Measurements from ENCODE around the gene RERE. TPM values are rescaled to one million over a fixed set of nuclear protein-coding genes. Genes with fewer than 3 reads are reported as not detected.

Gene RERE
- total RNA-seq, 1 experiment from 2014 or later, result 40.6 TPM

DNA sequence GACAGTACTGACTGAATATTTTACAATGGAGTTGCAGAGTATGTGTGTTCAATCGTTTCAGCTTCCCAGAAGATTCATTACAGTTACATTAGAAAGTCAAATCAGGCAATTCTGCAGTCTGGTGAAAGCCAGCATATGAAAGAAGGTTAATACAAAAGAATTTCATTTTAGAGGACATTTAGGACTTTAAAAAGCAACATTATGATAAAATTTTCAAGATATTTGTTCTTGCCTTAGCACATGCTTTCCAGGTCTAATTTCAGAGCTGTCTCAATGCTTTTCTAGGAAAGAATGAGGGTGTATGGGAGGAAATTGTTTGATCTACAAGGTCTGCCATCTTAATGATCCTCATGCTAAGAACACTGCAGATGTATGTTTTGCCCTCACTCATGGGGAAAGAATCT lies 63.2 kb downstream of the RERE start:
- H3K27ac ChIP-seq (ENCODE audit: low read depth, low read length), result no peak overlapping the region
- intact Hi-C loops (cut with micrococcal nuclease), result no loop called here
- ATAC-seq, result no peak
- H3K27me3 ChIP-seq (ENCODE audit: insufficient read depth, low read length), result no peaks in the 10 kb centered on the region
- H3K4me3 ChIP-seq (replicated peaks in 1 of 2; ENCODE audit: low read depth in 1 of 2, low read length in 2 of 2), result no peak overlapping the region
- H3K4me2 ChIP-seq (ENCODE audit: low read length), result no peak overlapping the region
- no peaks in the 10 kb centered on the region for H3K9me3 ChIP-seq (ENCODE audit: control insufficient read depth in 1 of 2, insufficient read depth in 1 of 2, low read depth in 1 of 2, low read length in 2 of 2)
- POLR2A ChIA-PET, result no interaction called here
- no peaks in the 10 kb centered on the region for H3K9me2 ChIP-seq (ENCODE audit: insufficient read depth)
- no peaks in the 10 kb centered on the region for H3K36me3 ChIP-seq (ENCODE audit: control insufficient read depth in 1 of 2, insufficient read depth in 2 of 2, low read length in 2 of 2)
- no peak for TF ChIP-seq RAD21 (IDR thresholded peaks at IDR 0.05; ENCODE audit: low read depth)
- TF ChIP-seq EGR1 (IDR thresholded peaks at IDR 0.05; ENCODE audit: low read depth), result no peak
- TF ChIP-seq ZNF274 (IDR thresholded peaks at IDR 0.05; ENCODE audit: low read depth, low read length), result no peak
- no peak for TF ChIP-seq ZFX (IDR thresholded peaks at IDR 0.05)
- TF ChIP-seq TCF7L2 (IDR thresholded peaks at IDR 0.05; ENCODE audit: borderline replicate concordance, extremely low read depth, insufficient read depth, insufficient read length), result no peak
- TF ChIP-seq SP1 (IDR thresholded peaks at IDR 0.05; ENCODE audit: low read depth), result no peak
- TF ChIP-seq, protein P1, sequence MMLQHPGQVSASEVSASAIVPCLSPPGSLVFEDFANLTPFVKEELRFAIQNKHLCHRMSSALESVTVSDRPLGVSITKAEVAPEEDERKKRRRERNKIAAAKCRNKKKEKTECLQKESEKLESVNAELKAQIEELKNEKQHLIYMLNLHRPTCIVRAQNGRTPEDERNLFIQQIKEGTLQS (IDR thresholded peaks at IDR 0.05), result no peak
- no peak for TF ChIP-seq YY1 (IDR thresholded peaks at IDR 0.05; ENCODE audit: extremely low read depth, insufficient replicate concordance, low read depth, low read length)
- TF ChIP-seq SIN3A (IDR thresholded peaks at IDR 0.05; ENCODE audit: low read depth), result no peak
- TF ChIP-seq FOSL1 (IDR thresholded peaks at IDR 0.05; ENCODE audit: low read depth), result no peak
- TF ChIP-seq ELF1 (IDR thresholded peaks at IDR 0.05; ENCODE audit: borderline replicate concordance, low read depth), result no peak
- no peak for TF ChIP-seq EZH2phosphoT487 (IDR thresholded peaks at IDR 0.05; ENCODE audit: borderline replicate concordance)
- no peak for TF ChIP-seq REST (IDR thresholded peaks at IDR 0.05; ENCODE audit: low read depth)
- no peak for TF ChIP-seq EZH2 (IDR thresholded peaks at IDR 0.05)
- no peak for TF ChIP-seq POLR2AphosphoS5 (IDR thresholded peaks at IDR 0.05; ENCODE audit: low read depth, low read length)
- TF ChIP-seq POLR2A (IDR thresholded peaks at IDR 0.05; ENCODE audit: borderline replicate concordance, extremely low read depth, insufficient read depth, insufficient read length), result no peak
- TF ChIP-seq, protein P2, sequence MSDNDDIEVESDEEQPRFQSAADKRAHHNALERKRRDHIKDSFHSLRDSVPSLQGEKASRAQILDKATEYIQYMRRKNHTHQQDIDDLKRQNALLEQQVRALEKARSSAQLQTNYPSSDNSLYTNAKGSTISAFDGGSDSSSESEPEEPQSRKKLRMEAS (IDR thresholded peaks at IDR 0.05), result no peak
- TF ChIP-seq CBX3 (IDR thresholded peaks at IDR 0.05; ENCODE audit: low read depth), result no peak
- TF ChIP-seq, protein P3, sequence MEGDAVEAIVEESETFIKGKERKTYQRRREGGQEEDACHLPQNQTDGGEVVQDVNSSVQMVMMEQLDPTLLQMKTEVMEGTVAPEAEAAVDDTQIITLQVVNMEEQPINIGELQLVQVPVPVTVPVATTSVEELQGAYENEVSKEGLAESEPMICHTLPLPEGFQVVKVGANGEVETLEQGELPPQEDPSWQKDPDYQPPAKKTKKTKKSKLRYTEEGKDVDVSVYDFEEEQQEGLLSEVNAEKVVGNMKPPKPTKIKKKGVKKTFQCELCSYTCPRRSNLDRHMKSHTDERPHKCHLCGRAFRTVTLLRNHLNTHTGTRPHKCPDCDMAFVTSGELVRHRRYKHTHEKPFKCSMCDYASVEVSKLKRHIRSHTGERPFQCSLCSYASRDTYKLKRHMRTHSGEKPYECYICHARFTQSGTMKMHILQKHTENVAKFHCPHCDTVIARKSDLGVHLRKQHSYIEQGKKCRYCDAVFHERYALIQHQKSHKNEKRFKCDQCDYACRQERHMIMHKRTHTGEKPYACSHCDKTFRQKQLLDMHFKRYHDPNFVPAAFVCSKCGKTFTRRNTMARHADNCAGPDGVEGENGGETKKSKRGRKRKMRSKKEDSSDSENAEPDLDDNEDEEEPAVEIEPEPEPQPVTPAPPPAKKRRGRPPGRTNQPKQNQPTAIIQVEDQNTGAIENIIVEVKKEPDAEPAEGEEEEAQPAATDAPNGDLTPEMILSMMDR (IDR thresholded peaks at IDR 0.05 in 2 of 3, conservative IDR thresholded peaks at IDR 0.05 in 1 of 3; ENCODE audit: borderline replicate concordance in 1 of 3, insufficient read depth in 1 of 3, low read depth in 2 of 3, low read length in 2 of 3), result no peak
- no peak for TF ChIP-seq SRF (IDR thresholded peaks at IDR 0.05; ENCODE audit: low read depth)
- no peaks in the 10 kb centered on the region; the same call in 1 of the 2 replicates for H4K20me1 ChIP-seq (ENCODE audit: insufficient read depth)
- no peak for DNase-seq (ENCODE audit: low read depth, low spot score)
- CTCF ChIA-PET, result no interaction called here
- RAD21 ChIA-PET (ENCODE audit: low non-redundant PET in 1 of 2, low total read pairs in 2 of 2, uncharacterized antibody in 2 of 2, unreplicated experiment in 2 of 2), result no interaction called here
- no TSS peak for BruUV-seq (replicated peaks)
- no peak overlapping the region for H3K9ac ChIP-seq (ENCODE audit: low read length)
- no peak overlapping the region for H2AFZ ChIP-seq (ENCODE audit: low read depth, low read length, poor library complexity, severe bottlenecking)
- peaks cover 3% of the 10 kb centered on the region; the same call in 1 of the 2 replicates for H3K79me2 ChIP-seq (ENCODE audit: insufficient read depth, low read length)
- H3K4me1 ChIP-seq (ENCODE audit: control insufficient read depth in 1 of 2, insufficient read depth in 2 of 2, low read length in 2 of 2), result no peaks in the 10 kb centered on the region
